Cardiac fibroblast (primary cell): ENCODE results near the gene FUT2.
"Not testable (repeated sequence)": the region's sequence is repeated elsewhere in the genome, so short reads cannot be mapped to it uniquely, and the experiment has no call there.

ENCODE experiments used
- DNase-seq, 2 donors: peaks; one replicate each; pipeline versions ENCODE4 v3.0.0 to v3.0.0-alpha.2; 2010; ENCODE audit warnings: low read depth in 2 of 2
- H3K4me3 ChIP-seq, 2 donors: replicated peaks in 1 of 2; 1 replicate in 1 of 2; 2 replicates in 1 of 2; pipeline ENCODE4 v1.5.1; 2011; ENCODE audit warnings: low read depth in 2 of 2, low read length in 2 of 2, mild to moderate bottlenecking in 2 of 2, moderate library complexity in 1 of 2
- CTCF ChIP-seq: IDR thresholded peaks from one replicate; pipeline ENCODE4 v1.5.1; 2011; ENCODE audit warnings: low read depth, mild to moderate bottlenecking, low read length, inconsistent platforms

FUT2 gene

GRCh38 chr19:48654299-48655059 is 41.3 kb upstream of the FUT2 start:
- H3K4me3 ChIP-seq = no peak overlapping the region
- no peak for TF ChIP-seq CTCF
- DNase-seq = no peak

- DNase-seq = peak; percentile 79 to 91
- TF ChIP-seq CTCF = no peak
- H3K4me3 ChIP-seq = no peak overlapping the region
Measured at GRCh38 chr19:48656840-48657474, 38.8 kb upstream of the FUT2 start.

GRCh38 chr19:48657828-48658227 is 37.9 kb upstream of the FUT2 start:
- H3K4me3 ChIP-seq, DNase-seq: not testable (repeated sequence)

GRCh38 chr19:48658483-48658882 is 37.3 kb upstream of the FUT2 start:
- no peak for DNase-seq
- H3K4me3 ChIP-seq = no peak overlapping the region
- no peak for TF ChIP-seq CTCF

- H3K4me3 ChIP-seq = no peak overlapping the region
- DNase-seq = peak in 1 of 2 donors; percentile 46
- TF ChIP-seq CTCF = no peak
Measured at GRCh38 chr19:48659768-48660167, 36.0 kb upstream of the FUT2 start.

GRCh38 chr19:48660852-48661710 is 34.7 kb upstream of the FUT2 start:
- peak; percentile 92 to 94 for DNase-seq
- no peak for TF ChIP-seq CTCF
- no peak overlapping the region for H3K4me3 ChIP-seq

- DNase-seq = no peak
- no peak overlapping the region for H3K4me3 ChIP-seq
- TF ChIP-seq CTCF = no peak
Measured at GRCh38 chr19:48661711-48662090, 34.1 kb upstream of the FUT2 start.
